K562 (cell line): ENCODE data around the gene CHST8. TPM values are rescaled to one million over a fixed set of nuclear protein-coding genes. Genes with fewer than 3 reads are reported as not detected.

Source experiments
- ATAC-seq: fragments of 200-7000 bp; cut with Tn5 transposase; 3 replicates; pipeline ENCODE4 v1.9.1; 2020; ENCODE audit warnings: moderate library complexity
- BruUV-seq: library from RNA; stranded (reverse); fragments of 400-500 nt; replicated peaks from 2 replicates; lab custom pipeline; 2021; lab: Mats Ljungman, UMichigan
- CTCF ChIA-PET: fragments of 300-600 bp; formaldehyde crosslinking; extraction: SDS; loops from one replicate; lab custom pipeline; 2021; ENCODE audit warnings: low intra/inter-chr PET ratio; lab: Yijun Ruan, JAX
- POLR2A ChIA-PET: fragments of 300-600, 350-650 bp; sonication (Branson Sonifier 250); formaldehyde crosslinking; extraction: SDS; loops from one replicate; lab custom pipeline; 2021; ENCODE audit warnings: antibody characterized with exemption, inconsistent platforms; lab: Yijun Ruan, JAX
- DNase-seq, 4 experiments: peaks; one replicate each; pipeline versions ENCODE4 v3.0.0 to v3.0.0-alpha.2; 2011 to 2018; ENCODE audit warnings: low spot score in 3 of 4, mixed read lengths in 3 of 4; ENCODE audit errors: extremely low read depth in 1 of 4
- FAIRE-seq: peaks from 2 replicates; lab custom pipeline; 2011; peaks lifted over from hg19 to GRCh38; lab: Jason Lieb, UNC
- H2AFZ ChIP-seq: 2 replicates; pipeline ENCODE4 v1.6.0; 2011; ENCODE audit warnings: low read depth, low read length, control low read depth, inconsistent platforms
- H3K27ac ChIP-seq: fragments of 200-600 bp; 3 replicates; pipeline ENCODE4 v1.8.0; 2011; ENCODE audit warnings: low read depth, mild to moderate bottlenecking, control low read depth, inconsistent platforms, low read length, moderate library complexity, mixed read lengths; ENCODE audit errors: extremely low read depth
- H3K27me3 ChIP-seq, 2 experiments: fragments of 300-600 bp in 1 of 2; 2 replicates in 1 of 2; 3 replicates in 1 of 2; pipeline versions ENCODE4 v1.6.0 to v1.8.0; 2011; ENCODE audit warnings: inconsistent platforms in 2 of 2, low read length in 2 of 2, mild to moderate bottlenecking in 1 of 2, mixed read lengths in 1 of 2, moderate library complexity in 1 of 2; ENCODE audit not compliant: control insufficient read depth in 2 of 2, insufficient read depth in 2 of 2
- H3K36me3 ChIP-seq: fragments of 300-600 bp; 3 replicates; pipeline ENCODE4 v1.8.0; 2011; ENCODE audit warnings: mild to moderate bottlenecking, low read length, inconsistent platforms; ENCODE audit not compliant: control insufficient read depth, insufficient read depth
- H3K4me1 ChIP-seq, 2 experiments: fragments of 200-600 bp in 1 of 2; replicated peaks in 1 of 2; 2 replicates in 1 of 2; 3 replicates in 1 of 2; pipeline versions ENCODE4 v1.5.1 to v1.8.0; 2011; ENCODE audit warnings: inconsistent platforms in 2 of 2, low read length in 2 of 2, mild to moderate bottlenecking in 1 of 2, mixed read lengths in 1 of 2, moderate library complexity in 1 of 2; ENCODE audit not compliant: control insufficient read depth in 2 of 2, insufficient read depth in 2 of 2
- H3K4me2 ChIP-seq: 2 replicates; pipeline ENCODE4 v1.6.1; 2011; ENCODE audit warnings: low read length, control low read depth, inconsistent platforms, mixed read lengths; ENCODE audit not compliant: insufficient read depth
- H3K4me3 ChIP-seq: fragments of 200-600 bp; sonication (generic), shearing (Covaris generic); 2 replicates; pipeline ENCODE4 v1.5.1; 2016; ENCODE audit warnings: control low read depth, inconsistent platforms
- H3K79me2 ChIP-seq: fragments of 200-600 bp; 3 replicates; pipeline ENCODE4 v1.8.0; 2011; ENCODE audit warnings: low read length, inconsistent platforms; ENCODE audit not compliant: control insufficient read depth, insufficient read depth
- H3K9ac ChIP-seq, 2 experiments: 2 replicates each; pipeline versions ENCODE4 v1.6.0 to v1.6.1; 2011; ENCODE audit warnings: low read depth in 2 of 2, low read length in 2 of 2, control low read depth in 1 of 2, inconsistent platforms in 1 of 2, mild to moderate bottlenecking in 1 of 2, mixed read lengths in 1 of 2; ENCODE audit not compliant: insufficient read depth in 1 of 2
- H3K9me1 ChIP-seq: one replicate; pipeline ENCODE4 v1.6.0; 2011; ENCODE audit warnings: inconsistent platforms, mild to moderate bottlenecking, low read length, moderate library complexity; ENCODE audit not compliant: control insufficient read depth, insufficient read depth
- H3K9me3 ChIP-seq: replicated peaks from 2 replicates; pipeline ENCODE4 v1.5.1; 2011; ENCODE audit warnings: low read depth, low read length, inconsistent platforms; ENCODE audit not compliant: control insufficient read depth, insufficient read depth
- H4K20me1 ChIP-seq: replicated peaks from 2 replicates; pipeline ENCODE4 v1.6.1; 2011; ENCODE audit warnings: low read length, inconsistent platforms, mixed read lengths; ENCODE audit not compliant: control insufficient read depth, insufficient read depth
- KDM2B ChIP-seq: fragments of 250-450 bp; sonication (Bioruptor Pico); IDR thresholded peaks from 2 replicates; pipeline ENCODE4 v1.8.0; 2021; ENCODE audit warnings: mild to moderate bottlenecking, moderate library complexity
- POLR2G ChIP-seq: fragments of 200-400 bp; formaldehyde crosslinking; IDR thresholded peaks from 2 replicates; pipeline ENCODE4 v1.6.1; 2017; ENCODE audit warnings: low read depth, mild to moderate bottlenecking, antibody characterized with exemption, low read length, moderate library complexity
- TAF1 ChIP-seq: IDR thresholded peaks from 2 replicates; pipeline ENCODE4 v1.6.1; 2011; ENCODE audit warnings: mild to moderate bottlenecking, low read length, moderate library complexity; ENCODE audit not compliant: insufficient read depth, control insufficient read depth, severe bottlenecking; ENCODE audit errors: extremely low read depth
- USF2 ChIP-seq: sonication (generic); formaldehyde crosslinking; IDR thresholded peaks from 2 replicates; pipeline ENCODE4 v1.5.0; 2020; ENCODE audit warnings: missing genetic modification reagents
- WGBS: fragments of 100-300 bp; shearing (Covaris generic); methylation state at CpG from one replicate; pipeline ENCODE4 v1.1.6; 2016; ENCODE audit warnings: low coverage, mixed read lengths; ENCODE audit not compliant: insufficient coverage; ENCODE audit errors: missing lambda C conversion rate; 5-methylcytosine and 5-hydroxymethylcytosine counted together
- in situ Hi-C: fragments of 300-500 bp; cut with MboI; formaldehyde crosslinking; loops from 4 replicates; pipeline ENCODE4 v1.15.0; 2018; ENCODE audit warnings: inconsistent platforms, mixed read lengths
- intact Hi-C: fragments of 100-400 bp; cut with micrococcal nuclease; formaldehyde crosslinking; loops from 2 replicates; pipeline ENCODE4 v1.14.2; 2022
- polyA plus RNA-seq, 8 experiments: library from polyadenylated mRNA; depleted of rRNA in 4 of 8; stranded (reverse) in 5 of 8; unstranded in 3 of 8; fragments of >200 nt; fragmentation: Nextera tagmentation in 2 of 8; fragmentation: Illumina TruSeq in 1 of 8; extraction: Ambion mirVana in 2 of 8; extraction: Trizol in 1 of 8; gene quantifications; 2 replicates each; pipeline versions ENCODE4 v1.2.1 to v1.2.3, GENCODE V29; 2011 to 2014; ENCODE audit warnings: inconsistent platforms in 1 of 8, missing spikeins in 1 of 8
- total RNA-seq, 7 experiments: library from RNA; depleted of rRNA in 6 of 7; stranded (reverse); fragments of >200 nt in 6 of 7; fragmentation: Illumina TruSeq in 2 of 7; extraction: Trizol in 2 of 7; gene quantifications; 2 replicates each; pipeline versions ENCODE4 v1.2.1 to v1.2.3, GENCODE V29; 2011 to 2021; ENCODE audit warnings: low replicate concordance in 1 of 7

CHST8 gene
- total and polyA plus RNA-seq, 9 of the 15 experiments (the other 6 are each of a cell fraction or from before 2014, with no cell fraction given): 0.11 TPM; not detected in 8

- in situ Hi-C loops (no loop called here), intact Hi-C loops (no loop called here)
- H3K4me3 ChIP-seq: no peak overlapping the region
- DNase-seq (no peak), FAIRE-seq (no peak), ATAC-seq (no peak)
- BruUV-seq: no TSS peak
- peaks cover 5% of the 10 kb centered on the region; the same call in 1 of the 3 replicates for H3K79me2 ChIP-seq
- H3K27ac ChIP-seq: no peak overlapping the region
- H4K20me1 ChIP-seq: no peaks in the 10 kb centered on the region
- no peaks in the 10 kb centered on the region for H3K9me1 ChIP-seq
- H3K9me3 ChIP-seq: no peaks in the 10 kb centered on the region
- 90% methylated on average over 13 of the region's 16 CpGs for WGBS
- POLR2A ChIA-PET: no interaction called here
- H3K27me3 ChIP-seq: no peaks in the 10 kb centered on the region
- CTCF ChIA-PET: no interaction called here
- peaks cover 60% of the 10 kb centered on the region; the same call in 1 of the 3 replicates for H3K36me3 ChIP-seq
- H2AFZ ChIP-seq: no peak overlapping the region
- TF ChIP-seq TAF1 (no peak), KDM2B (CRISPR knock-in tag) (no peak), POLR2G (0 out of 2 replicates have a peak, but pooled peaks have one; percentile 23)
- no peak overlapping the region for H3K9ac ChIP-seq
- H3K4me1 ChIP-seq: peaks cover 0 to 33% of the 10 kb centered on the region in 2 experiments; a peak in 2 of 5 replicates
- H3K4me2 ChIP-seq: no peak overlapping the region
Measured at GRCh38 chr19:33800012-33800680, 178.4 kb downstream of the CHST8 start.

- TF ChIP-seq USF2 (CRISPR knock-in tag): no peak
- TF ChIP-seq POLR2G: 0 out of 2 replicates have a peak, but pooled peaks have one; percentile 1
- Histone ChIP-seq H4K20me1 (no peaks in the 10 kb centered on the region), H3K9me1 (no peaks in the 10 kb centered on the region), H3K79me2 (peaks cover 5% of the 10 kb centered on the region; the same call in 2 of the 3 replicates), H3K27ac (no peak overlapping the region), H3K9me3 (no peaks in the 10 kb centered on the region), H3K27me3 (no peaks in the 10 kb centered on the region), H2AFZ (no peak overlapping the region), H3K4me3 (no peak overlapping the region), H3K4me1 (peaks cover 0 to 25% of the 10 kb centered on the region in 2 experiments; a peak in 2 of 5 replicates), H3K36me3 (peaks cover 73% of the 10 kb centered on the region; the same call in 2 of the 3 replicates), H3K4me2 (no peak overlapping the region), H3K9ac (no peak overlapping the region)
- in situ Hi-C loops (no loop called here), intact Hi-C loops (no loop called here)
- no TSS peak for BruUV-seq
- ChIA-PET POLR2A (interaction anchor here (0.7 kb wide), 1 partner anchor 8 kb away, joined by 4 read pairs; no protein-coding TSS in a partner anchor), CTCF (no interaction called here)
- no peak for ATAC-seq
- DNase-seq: no peak
- 88% methylated on average over 5 of the region's 5 CpGs for WGBS
- no peak for FAIRE-seq
Measured at GRCh38 chr19:33801411-33801810, 179.7 kb downstream of the CHST8 start.
